OCI-LY1 (cell line): ENCODE results near the gene TTLL10.

Experiments
- H2AFZ ChIP-seq: fragments of 200-600 bp; sonication (generic), shearing (Covaris generic); 2 replicates; pipeline ENCODE4 v1.6.0; 2014; ENCODE audit warnings: antibody characterized with exemption, mild to moderate bottlenecking, low read length
- H3F3A ChIP-seq: fragments of 200-600 bp; sonication (generic), shearing (Covaris generic); 2 replicates; pipeline ENCODE4 v1.6.0; 2014; ENCODE audit warnings: mild to moderate bottlenecking, antibody characterized with exemption, low read length, moderate library complexity; ENCODE audit not compliant: insufficient read depth
- H3K27ac ChIP-seq: fragments of 200-600 bp; sonication (generic); 2 replicates; pipeline ENCODE4 v1.5.1; 2014; ENCODE audit warnings: low read length, mixed run types, mild to moderate bottlenecking, low read depth; ENCODE audit not compliant: poor library complexity, severe bottlenecking
- H3K27me3 ChIP-seq: fragments of 200-600 bp; sonication (generic); 2 replicates; pipeline ENCODE4 v1.6.0; 2014; ENCODE audit warnings: antibody characterized with exemption, mild to moderate bottlenecking, low read length, moderate library complexity; ENCODE audit not compliant: insufficient read depth
- H3K36me3 ChIP-seq: fragments of 200-600 bp; sonication (generic); 2 replicates; pipeline ENCODE4 v1.6.1; 2014; ENCODE audit warnings: mild to moderate bottlenecking, antibody characterized with exemption, low read length, moderate library complexity, mixed read lengths; ENCODE audit not compliant: insufficient read depth
- H3K4me1 ChIP-seq: fragments of 200-600 bp; sonication (generic); 2 replicates; pipeline ENCODE4 v1.5.1; 2014; ENCODE audit warnings: mild to moderate bottlenecking, low read length, moderate library complexity; ENCODE audit not compliant: insufficient read depth, severe bottlenecking
- H3K4me2 ChIP-seq: fragments of 200-600 bp; sonication (generic), shearing (Covaris generic); 2 replicates; pipeline ENCODE4 v1.6.1; 2014; ENCODE audit warnings: low read length
- H3K4me3 ChIP-seq: fragments of 200-600 bp; sonication (generic); 2 replicates; pipeline ENCODE4 v1.5.1; 2014; ENCODE audit warnings: low read length, low read depth, mild to moderate bottlenecking, mixed read lengths; ENCODE audit not compliant: poor library complexity, severe bottlenecking
- H3K79me2 ChIP-seq: fragments of 200-600 bp; shearing (Covaris generic); 2 replicates; pipeline ENCODE4 v1.6.1; 2016; ENCODE audit warnings: mixed run types, low read length, mixed read lengths; ENCODE audit not compliant: insufficient read depth
- H3K9ac ChIP-seq: fragments of 200-600 bp; sonication (generic), shearing (Covaris generic); 2 replicates; pipeline ENCODE4 v1.6.1; 2014; ENCODE audit warnings: mild to moderate bottlenecking, low read length, mixed read lengths
- H3K9me2 ChIP-seq: fragments of 200-600 bp; sonication (generic), shearing (Covaris generic); 2 replicates; pipeline ENCODE4 v1.6.1; 2014; ENCODE audit warnings: low read depth, mild to moderate bottlenecking, low read length, mixed read lengths
- H3K9me3 ChIP-seq: fragments of 200-600 bp; shearing (Covaris generic); 2 replicates; pipeline ENCODE4 v1.6.1; 2014; ENCODE audit warnings: low read length, mixed read lengths
- H4K20me1 ChIP-seq: fragments of 200-600 bp; sonication (generic), shearing (Covaris generic); 2 replicates; pipeline ENCODE4 v1.6.0; 2016; ENCODE audit warnings: mild to moderate bottlenecking, low read length; ENCODE audit not compliant: insufficient read depth
- CTCF ChIP-seq: fragments of 200-600 bp; sonication (generic), shearing (Covaris generic); IDR thresholded peaks from 2 replicates; pipeline ENCODE4 v1.5.1; 2017; ENCODE audit warnings: mild to moderate bottlenecking, antibody characterized with exemption, low read length, moderate library complexity, mixed read lengths
- EZH2 ChIP-seq: fragments of 200-600 bp; sonication (generic), shearing (Covaris generic); IDR thresholded peaks from 2 replicates; pipeline ENCODE4 v1.8.0; 2017; ENCODE audit warnings: borderline replicate concordance, mixed run types, mild to moderate bottlenecking, antibody characterized with exemption, low read length, moderate library complexity, mixed read lengths

Gene TTLL10

GRCh38 chr1:1179983-1180861 lies 6.5 kb downstream of the TTLL10 start:
- Histone ChIP-seq H3K4me2 (no peak overlapping the region), H3K4me1 (no peaks in the 10 kb centered on the region), H3K27me3 (no peaks in the 10 kb centered on the region; the same call in 1 of the 2 replicates), H3K9ac (no peak overlapping the region), H3K36me3 (no peaks in the 10 kb centered on the region), H3K9me3 (no peaks in the 10 kb centered on the region), H3K79me2 (no peaks in the 10 kb centered on the region), H4K20me1 (no peaks in the 10 kb centered on the region), H2AFZ (no peak overlapping the region), H3K9me2 (no peaks in the 10 kb centered on the region), H3K27ac (no peak overlapping the region), H3K4me3 (no peak overlapping the region), H3F3A (no peaks in the 10 kb centered on the region)
- TF ChIP-seq EZH2 (no peak), CTCF (no peak)

- Histone ChIP-seq H3K27me3 (no peaks in the 10 kb centered on the region; the same call in 1 of the 2 replicates), H3K27ac (no peak overlapping the region)
- TF ChIP-seq EZH2: no peak
Observed at GRCh38 chr1:1181129-1181937, 7.7 kb downstream of the TTLL10 start.

GRCh38 chr1:1181938-1182410 lies 8.3 kb downstream of the TTLL10 start:
- Histone ChIP-seq H3K4me1 (no peaks in the 10 kb centered on the region), H3K9ac (no peak overlapping the region), H3K9me3 (no peaks in the 10 kb centered on the region), H3K4me2 (no peak overlapping the region), H2AFZ (no peak overlapping the region), H3K27ac (no peak overlapping the region), H3K79me2 (no peaks in the 10 kb centered on the region), H3K27me3 (no peaks in the 10 kb centered on the region; the same call in 1 of the 2 replicates), H4K20me1 (no peaks in the 10 kb centered on the region), H3K9me2 (no peaks in the 10 kb centered on the region), H3K36me3 (no peaks in the 10 kb centered on the region), H3F3A (no peaks in the 10 kb centered on the region), H3K4me3 (no peak overlapping the region)
- TF ChIP-seq EZH2 (no peak), CTCF (no peak)

More at GRCh38 chr1:1181129-1181937, 7.7 kb downstream of the TTLL10 start:
- Histone ChIP-seq H3K4me2 (no peak overlapping the region), H3K4me1 (no peaks in the 10 kb centered on the region), H3K9ac (no peak overlapping the region), H3K9me2 (no peaks in the 10 kb centered on the region), H3K79me2 (no peaks in the 10 kb centered on the region), H3K36me3 (no peaks in the 10 kb centered on the region), H3F3A (no peaks in the 10 kb centered on the region), H3K4me3 (no peak overlapping the region), H4K20me1 (no peaks in the 10 kb centered on the region), H2AFZ (no peak overlapping the region), H3K9me3 (no peaks in the 10 kb centered on the region)
